ENCODE measurements around the gene KXD1. TPM values are rescaled to one million over a fixed set of nuclear protein-coding genes. Genes with fewer than 3 reads are reported as not detected.

The KXD1 gene
- total RNA-seq, 1 donor from 2014 or later, result 68.3 TPM

GRCh38 chr19:18542941-18543813, 14.5 kb upstream of the KXD1 start, which contains the start of gene FKBP8:
Gene FKBP8 (minus strand): TSS chr19:18543573. CDS start chr19:18541970, 1,603 bp downstream.
- ATAC-seq (peak; percentile 98), DNase-seq (peak; percentile 97)
- H3K27ac ChIP-seq, result peak within 1 kb of the TSS; percentile 71
- H3K4me1 ChIP-seq, result peaks cover 15% of the 10 kb centered on the region
- no peak for TF ChIP-seq CTCF (IDR thresholded peaks at IDR 0.05)
- intact Hi-C loops (cut with DNase I), result no loop called here
- peaks cover 31% of the 10 kb centered on the region for H3K36me3 ChIP-seq
- H3K27me3 ChIP-seq, result no peaks in the 10 kb centered on the region
- H3K9me3 ChIP-seq, result no peaks in the 10 kb centered on the region
- peak within 1 kb of the TSS; percentile 54 for H3K4me3 ChIP-seq

DNA sequence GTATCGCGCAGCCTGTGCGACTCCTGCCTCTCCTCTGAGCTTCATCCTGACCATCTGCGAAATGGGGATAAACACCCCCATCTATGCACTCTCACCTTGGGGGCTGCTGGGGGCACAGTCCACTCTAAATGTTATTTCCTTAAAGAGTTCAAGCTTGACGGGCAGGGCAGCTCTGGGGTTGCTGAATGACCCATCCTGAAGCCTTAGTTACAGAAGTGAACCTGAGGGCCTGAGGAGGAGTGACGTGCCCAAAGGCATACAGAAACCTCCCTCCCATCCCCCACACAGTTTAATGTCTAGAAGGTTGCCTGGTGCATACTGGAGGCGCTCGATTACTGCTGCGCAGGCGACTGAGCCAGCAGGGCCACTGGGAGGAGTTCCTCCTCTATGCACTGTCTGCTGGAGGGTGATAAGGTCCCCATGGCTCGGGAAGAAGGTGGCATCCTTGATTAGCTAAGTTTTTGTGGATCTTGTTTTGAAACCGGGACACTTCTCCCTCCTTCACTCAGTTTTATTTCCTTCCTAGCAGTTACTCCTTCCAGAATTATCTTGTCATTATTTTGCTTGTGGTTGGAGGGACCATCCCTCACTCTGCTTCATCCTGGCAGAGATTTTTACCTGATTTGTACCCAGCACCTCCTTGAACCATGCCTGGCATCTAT, 13.7 kb upstream of the KXD1 start:
- peak; percentile 72 for DNase-seq
- peak overlapping the region; percentile 54 for H3K4me3 ChIP-seq

DNA sequence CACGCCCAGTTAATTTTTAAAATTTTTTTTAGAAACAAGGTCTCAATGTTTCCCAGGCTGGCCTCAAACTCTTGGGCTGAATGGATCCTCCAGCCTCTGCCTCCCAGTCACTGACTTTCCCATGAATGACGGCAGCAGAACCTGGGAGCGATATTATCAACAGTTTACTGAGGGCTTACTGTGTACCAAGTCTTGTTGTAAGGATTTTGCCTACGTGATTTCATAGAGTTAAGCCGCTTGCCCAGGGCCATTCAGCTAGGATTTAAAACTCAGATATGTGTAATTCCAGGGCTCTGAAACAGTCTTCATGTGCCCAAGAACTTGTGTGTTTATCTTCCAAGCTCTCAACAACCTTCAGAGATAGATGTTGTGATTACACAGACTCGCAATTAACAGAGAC, 6.0 kb upstream of the KXD1 start:
- no peaks in the 10 kb centered on the region for H3K4me1 ChIP-seq
- no peak overlapping the region for H3K4me3 ChIP-seq
- no peak for ATAC-seq
- no peak for DNase-seq
- intact Hi-C loops (cut with DNase I), result no loop called here
- H3K27me3 ChIP-seq, result no peaks in the 10 kb centered on the region
- no peak for TF ChIP-seq CTCF (IDR thresholded peaks at IDR 0.05)
- no peaks in the 10 kb centered on the region for H3K36me3 ChIP-seq
- H3K27ac ChIP-seq, result no peak overlapping the region
- H3K9me3 ChIP-seq, result no peaks in the 10 kb centered on the region

More for the DNA sequence above, 13.7 kb upstream of the KXD1 start:
- peak overlapping the region; percentile 71 for H3K27ac ChIP-seq
- peaks cover 26% of the 10 kb centered on the region for H3K36me3 ChIP-seq
- no peaks in the 10 kb centered on the region for H3K27me3 ChIP-seq
- H3K9me3 ChIP-seq, result no peaks in the 10 kb centered on the region
- no peak for TF ChIP-seq CTCF (IDR thresholded peaks at IDR 0.05)
- ATAC-seq, result peak; percentile 78
- H3K4me1 ChIP-seq, result peaks cover 15% of the 10 kb centered on the region
- intact Hi-C loops (cut with DNase I), result no loop called here

DNA sequence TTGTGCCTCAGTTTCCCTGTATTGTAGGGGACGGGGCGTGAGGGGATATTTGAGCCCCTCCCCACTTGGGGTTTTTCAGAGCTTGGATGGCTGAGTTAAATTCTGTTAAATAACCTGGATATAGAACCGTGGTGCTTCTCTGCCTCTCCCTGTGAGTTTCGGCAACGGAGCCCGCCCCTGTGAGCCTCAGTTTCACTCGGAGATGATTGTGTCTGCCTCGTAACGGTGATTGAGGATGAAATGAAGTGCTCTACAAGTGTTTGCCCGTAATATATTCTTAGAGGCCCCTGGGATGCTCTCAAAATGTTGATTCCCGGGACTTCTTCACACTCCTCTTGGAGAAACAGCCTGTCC, 509 bp downstream of the KXD1 start:
- Histone ChIP-seq H3K4me3 (peak overlapping the region; percentile 92), H3K36me3 (peaks cover 15% of the 10 kb centered on the region), H3K27me3 (no peaks in the 10 kb centered on the region), H3K9me3 (no peaks in the 10 kb centered on the region), H3K4me1 (peaks cover 5% of the 10 kb centered on the region), H3K27ac (peak overlapping the region; percentile 91)
- intact Hi-C loops (cut with DNase I), result no loop called here
- ATAC-seq (no peak), DNase-seq (no peak)
- TF ChIP-seq CTCF (IDR thresholded peaks at IDR 0.05), result no peak

DNA sequence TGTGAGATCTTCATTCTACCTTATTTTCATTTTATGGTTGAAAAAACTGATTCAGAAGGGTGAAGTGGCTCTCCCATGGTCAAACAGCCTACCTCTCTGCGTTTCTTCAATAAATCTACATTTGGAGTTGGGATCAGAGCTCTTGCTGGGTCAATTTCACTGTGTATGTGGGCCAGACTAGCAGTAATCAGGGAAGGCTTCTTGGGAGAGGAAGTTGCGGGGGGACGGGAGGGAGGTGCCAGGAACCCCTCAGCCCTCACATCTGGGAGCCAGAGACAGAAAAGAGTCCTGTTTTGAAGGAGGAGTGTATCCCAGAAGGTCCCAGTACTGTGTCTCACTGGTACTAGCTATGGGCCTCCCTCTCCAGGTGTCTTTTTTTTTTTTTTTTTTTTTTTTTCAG, 934 bp downstream of the KXD1 start:
- ATAC-seq, result no peak
- intact Hi-C loops (cut with DNase I), result no loop called here
- peak overlapping the region; percentile 91 for H3K27ac ChIP-seq

More for the DNA sequence above, 934 bp downstream of the KXD1 start:
- no peaks in the 10 kb centered on the region for H3K9me3 ChIP-seq
- H3K27me3 ChIP-seq, result no peaks in the 10 kb centered on the region
- peaks cover 5% of the 10 kb centered on the region for H3K4me1 ChIP-seq
- peaks cover 20% of the 10 kb centered on the region for H3K36me3 ChIP-seq
- peak overlapping the region; percentile 92 for H3K4me3 ChIP-seq
- TF ChIP-seq CTCF (IDR thresholded peaks at IDR 0.05), result no peak
- no peak for DNase-seq
